SH-SY5Y (cell line): ENCODE results near the gene VPS13D.

Source experiments
- GATA2 ChIP-seq: IDR thresholded peaks from 2 replicates; pipeline ENCODE4 v1.6.1; 2011; ENCODE audit warnings: mild to moderate bottlenecking, low read depth, low read length
- GATA3 ChIP-seq: IDR thresholded peaks from 2 replicates; pipeline ENCODE4 v1.6.1; 2011; ENCODE audit warnings: low read depth, mild to moderate bottlenecking, low read length, moderate library complexity

VPS13D gene

DNA sequence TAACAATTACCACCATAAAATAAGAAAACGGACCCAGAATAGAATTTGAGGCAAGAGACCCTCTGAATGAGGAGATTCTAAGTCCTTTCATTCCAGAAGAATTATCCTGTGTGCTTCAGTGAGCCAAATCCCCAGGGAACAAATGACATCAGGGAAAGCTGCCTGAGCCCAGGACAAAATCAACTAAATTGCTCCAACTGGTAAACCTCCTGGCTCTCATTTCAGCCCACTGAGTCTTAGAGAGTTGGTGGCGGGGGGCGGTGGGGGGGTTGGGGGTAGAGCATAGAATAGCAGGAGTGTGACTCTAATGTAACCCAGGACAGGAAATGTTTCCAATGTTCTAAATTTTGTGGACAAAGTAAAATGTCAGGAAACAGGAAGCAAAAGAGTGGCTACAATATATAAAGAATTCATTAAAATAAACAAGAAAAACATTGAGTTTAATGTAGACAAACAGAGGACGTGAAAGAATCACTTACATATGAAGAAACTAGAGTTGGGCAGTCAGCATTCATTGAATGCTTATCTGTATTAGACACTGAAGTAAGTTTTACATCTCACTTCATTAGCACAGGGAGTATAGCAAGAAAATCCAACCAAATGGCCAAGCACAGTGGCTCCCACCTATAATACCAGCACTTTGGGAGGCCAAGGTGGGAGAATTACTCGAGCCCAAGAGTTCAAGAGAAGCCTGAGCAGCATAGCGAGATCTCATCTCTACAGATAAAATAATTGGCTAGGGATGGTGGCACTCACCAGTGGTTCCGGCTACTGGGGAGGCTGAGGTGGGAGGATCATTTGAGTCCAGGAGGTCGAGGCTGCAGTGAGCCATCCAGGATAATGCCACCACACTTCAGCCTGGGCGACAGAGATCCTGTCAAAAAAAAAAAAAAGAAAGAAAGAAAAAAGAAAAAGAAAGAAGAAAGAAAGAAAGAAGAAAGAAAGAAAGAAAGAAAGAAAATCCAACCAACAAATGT, 313.1 kb downstream of the VPS13D start:
- no peak for TF ChIP-seq GATA2
- TF ChIP-seq GATA3, result no peak

- TF ChIP-seq GATA2, result no peak
- no peak for TF ChIP-seq GATA3
These were observed 313.9 kb downstream of the VPS13D start for GRCh38 chr1:12543740-12544154.

- TF ChIP-seq GATA2 (no peak), GATA3 (no peak)
These were observed 314.5 kb downstream of the VPS13D start for GRCh38 chr1:12544357-12544756.

GRCh38 chr1:12544992-12545391, 315.2 kb downstream of the VPS13D start:
- TF ChIP-seq GATA3 (no peak), GATA2 (no peak)

DNA sequence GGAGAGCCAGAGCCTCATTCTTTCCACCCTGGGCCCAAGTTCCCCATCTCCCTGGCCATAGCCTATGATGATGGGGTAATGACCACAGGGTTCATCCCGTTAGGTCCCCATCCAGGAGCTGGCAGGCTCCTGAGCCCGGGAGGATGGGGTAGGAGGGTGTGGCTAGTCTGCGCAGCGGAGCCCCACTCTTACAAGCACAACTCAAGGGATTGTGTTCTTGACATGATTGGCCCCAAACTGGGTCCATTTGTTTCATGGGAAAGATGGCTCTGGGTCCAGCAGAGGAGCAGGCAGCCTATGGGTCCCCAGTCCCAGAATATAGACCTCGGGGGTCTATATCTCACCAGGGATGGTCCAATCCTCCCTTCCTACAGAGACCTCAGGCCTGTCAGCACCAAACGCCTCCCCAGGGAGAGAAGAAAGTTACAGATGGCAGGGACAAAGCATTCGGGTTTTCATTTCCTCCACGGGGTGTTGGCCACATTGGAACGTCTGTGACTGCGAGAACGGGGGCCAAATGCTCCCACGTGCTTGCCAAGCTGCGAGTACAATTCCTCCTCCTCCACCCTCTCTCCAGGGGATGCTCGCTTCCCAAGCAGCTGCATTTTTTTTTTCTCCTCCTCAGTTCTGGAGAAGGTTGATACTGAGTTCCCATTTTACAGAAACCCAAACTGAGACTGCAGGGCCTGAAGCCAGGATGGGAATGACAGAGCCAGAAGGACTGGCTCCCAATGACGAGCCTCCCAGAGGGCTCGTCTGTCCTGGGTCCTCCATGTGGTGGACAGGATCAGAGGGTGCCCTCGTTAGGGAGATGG, 317.1 kb downstream of the VPS13D start:
- no peak for TF ChIP-seq GATA3
- TF ChIP-seq GATA2, result no peak

- no peak for TF ChIP-seq GATA2
- TF ChIP-seq GATA3, result no peak
These were observed 317.9 kb downstream of the VPS13D start for GRCh38 chr1:12547586-12548225.

- TF ChIP-seq GATA3 (no peak), GATA2 (no peak)
These were observed 318.6 kb downstream of the VPS13D start for GRCh38 chr1:12548279-12548972.

DNA sequence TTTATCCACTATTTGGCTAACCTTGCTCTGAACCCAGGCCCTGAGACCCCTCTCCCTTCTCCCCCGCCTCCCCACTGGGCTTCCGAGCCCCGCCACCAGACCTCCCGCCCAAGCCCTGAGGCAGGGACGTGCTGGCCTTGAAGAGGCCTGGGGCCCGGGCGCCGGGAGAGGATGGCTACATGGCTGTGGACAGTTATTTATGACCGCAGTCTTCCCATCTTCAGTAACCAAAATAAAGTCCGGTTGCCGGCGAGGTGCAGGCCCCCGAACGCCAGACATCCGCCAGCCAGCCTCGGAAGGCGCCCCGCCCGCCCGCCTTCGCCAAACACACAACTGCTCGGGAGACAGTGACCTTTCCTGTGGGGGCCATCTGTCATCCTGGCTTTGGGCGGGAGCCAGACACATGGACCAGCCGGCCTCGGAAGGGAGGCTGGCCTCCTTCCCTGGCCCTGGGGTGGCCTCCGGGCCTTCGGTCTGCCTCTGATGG, 319.2 kb downstream of the VPS13D start:
- TF ChIP-seq GATA3 (no peak), GATA2 (no peak)

- TF ChIP-seq GATA2 (no peak), GATA3 (no peak)
These were observed 319.9 kb downstream of the VPS13D start for GRCh38 chr1:12549460-12550349.

GRCh38 chr1:12551584-12551983, 321.8 kb downstream of the VPS13D start:
- TF ChIP-seq GATA2 (no peak), GATA3 (no peak)

DNA sequence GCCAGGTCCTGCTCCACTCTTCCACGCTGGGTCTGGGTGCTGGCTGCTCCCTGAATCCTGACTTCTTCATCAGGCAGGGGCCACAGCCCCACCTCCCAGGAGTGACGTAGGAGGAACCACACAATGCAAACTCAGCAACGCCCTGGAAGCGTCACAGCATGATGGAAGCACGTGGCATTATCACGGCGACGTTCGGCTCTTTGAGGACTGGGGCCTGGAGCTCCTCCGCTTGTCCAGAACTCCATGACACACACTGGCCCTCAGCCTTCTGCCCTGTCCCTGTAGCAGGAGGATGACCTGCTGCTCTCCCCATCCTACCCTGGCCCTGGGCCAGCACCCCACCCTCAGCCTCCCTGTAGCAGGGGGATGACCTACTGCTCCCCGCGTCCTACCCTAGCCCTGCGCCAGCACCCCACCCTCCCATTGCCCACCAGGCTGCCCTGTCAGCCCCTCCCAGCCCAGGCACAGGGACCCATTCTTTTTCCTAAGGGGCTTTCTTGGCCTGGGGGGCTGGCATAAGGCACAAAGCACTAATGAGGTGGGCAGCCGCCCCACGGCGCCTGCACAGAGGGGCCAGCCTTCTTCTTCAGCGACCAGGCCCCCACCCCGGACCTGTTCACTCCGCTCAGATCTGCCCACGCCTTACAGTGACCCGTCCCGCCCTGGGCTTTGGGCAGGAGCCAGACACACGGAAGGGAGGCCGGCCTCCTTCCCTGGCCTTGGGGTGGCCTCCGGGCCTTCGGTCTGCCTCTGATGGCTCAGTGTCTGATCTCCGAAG, 322.5 kb downstream of the VPS13D start:
- TF ChIP-seq GATA3, result no peak
- TF ChIP-seq GATA2, result no peak
